MG63 (cell line): ENCODE data around the gene PTPRR. TPM values are rescaled to one million over a fixed set of nuclear protein-coding genes. Genes with fewer than 3 reads are reported as not detected.

Source experiments
- DNase-seq: peaks from one replicate; pipeline ENCODE4 v3.0.0-alpha.2; 2020
- H3K27me3 ChIP-seq: fragments of 250-450 bp; sonication (Bioruptor Pico); 2 replicates; pipeline ENCODE4 v1.5.1; 2020; ENCODE audit warnings: mild to moderate bottlenecking, moderate library complexity
- H3K36me3 ChIP-seq: fragments of 250-450 bp; sonication (Bioruptor Pico); 2 replicates; pipeline ENCODE4 v1.5.1; 2020; ENCODE audit warnings: mild to moderate bottlenecking, moderate library complexity
- H3K4me3 ChIP-seq: fragments of 250-450 bp; sonication (Bioruptor Pico); 2 replicates; pipeline ENCODE4 v1.5.1; 2020; ENCODE audit warnings: mild to moderate bottlenecking, moderate library complexity
- H3K9me3 ChIP-seq: fragments of 250-450 bp; sonication (Bioruptor Pico); 2 replicates; pipeline ENCODE4 v1.5.1; 2020; ENCODE audit warnings: mild to moderate bottlenecking, moderate library complexity
- total RNA-seq: library from RNA; depleted of rRNA; stranded (reverse); fragments of >200 nt; shearing (Covaris generic); gene quantifications from 2 replicates; pipeline ENCODE4 v1.2.3, GENCODE V29; 2014; ENCODE audit warnings: low replicate concordance; rRNA removed

PTPRR gene
- 0.44 TPM in 1 of 2 replicates, not detected in the other for total RNA-seq

- Histone ChIP-seq H3K9me3 (no peaks in the 10 kb centered on the region), H3K4me3 (no peak within 1 kb of the TSS), H3K27me3 (peaks cover 10% of the 10 kb centered on the region), H3K36me3 (no peaks in the 10 kb centered on the region)
- no peak for DNase-seq
Measured at GRCh38 chr12:70920251-70920851, at the start of gene PTPRR. PTPRR (minus strand) TSS chr12:70920738; CDS start chr12:70920390, 348 bp downstream.

DNA sequence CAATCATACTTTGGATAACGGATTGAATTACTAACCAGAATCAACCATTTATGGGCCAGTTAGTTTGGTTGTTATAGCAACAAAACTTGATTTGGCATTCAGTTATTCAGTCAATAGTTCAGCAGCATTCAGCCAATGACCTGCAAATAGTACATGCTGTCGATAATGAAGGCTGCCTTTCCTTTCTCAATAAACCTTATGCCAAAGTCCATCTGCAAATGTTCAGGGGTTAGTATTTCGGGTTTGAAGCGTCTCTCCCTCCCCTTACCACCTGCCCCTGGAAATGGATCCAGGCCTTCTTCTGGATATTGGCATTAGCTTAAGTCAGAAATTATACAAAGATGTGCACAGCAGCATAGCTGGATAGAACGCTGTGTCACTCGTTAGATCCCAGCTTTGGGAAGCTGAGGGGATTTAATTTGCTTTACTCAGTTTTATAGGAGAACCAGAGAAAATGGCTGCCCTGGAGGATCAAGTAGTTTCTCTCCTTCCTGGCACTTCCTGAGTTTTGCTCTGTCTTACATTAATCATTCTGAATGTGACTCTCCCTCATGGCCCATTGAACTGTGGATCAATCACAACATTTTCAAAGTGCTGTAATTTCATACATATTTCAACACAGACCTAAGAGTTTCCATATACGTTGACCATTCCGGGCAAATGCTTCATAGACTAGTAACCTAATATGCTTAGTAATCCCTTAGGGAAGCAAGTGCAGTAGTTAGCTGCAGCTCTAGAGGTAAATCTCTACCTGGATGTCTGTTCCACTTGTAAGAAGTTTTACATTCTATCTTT lies 46.7 kb upstream of the PTPRR start:
- Histone ChIP-seq H3K9me3 (no peaks in the 10 kb centered on the region), H3K27me3 (no peaks in the 10 kb centered on the region), H3K4me3 (no peak overlapping the region), H3K36me3 (no peaks in the 10 kb centered on the region)
- no peak for DNase-seq

DNA sequence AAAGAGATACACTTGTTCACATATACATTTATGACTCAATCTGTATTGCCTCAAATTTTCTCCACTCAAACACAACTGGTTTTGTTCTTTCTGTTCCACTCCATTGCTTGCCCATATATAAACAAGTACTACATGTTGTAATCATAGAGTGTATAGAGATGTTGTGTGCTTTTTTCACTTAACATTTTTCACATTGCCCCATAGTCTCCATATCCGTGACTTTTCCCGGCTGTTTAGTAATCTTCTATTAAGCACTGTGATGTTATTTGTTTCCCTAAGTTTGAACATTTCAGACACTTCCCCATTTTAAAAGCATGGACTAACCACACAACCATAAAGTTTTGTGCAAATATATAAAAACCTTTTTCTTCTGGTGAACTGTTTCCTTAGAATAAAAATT lies 45.5 kb upstream of the PTPRR start:
- H3K36me3 ChIP-seq: no peaks in the 10 kb centered on the region
- H3K4me3 ChIP-seq: no peak overlapping the region
- H3K27me3 ChIP-seq: no peaks in the 10 kb centered on the region
- no peak for DNase-seq
- no peaks in the 10 kb centered on the region for H3K9me3 ChIP-seq

GRCh38 chr12:70964867-70965510 lies 44.5 kb upstream of the PTPRR start:
- no peak overlapping the region for H3K4me3 ChIP-seq
- H3K9me3 ChIP-seq: no peaks in the 10 kb centered on the region
- no peak for DNase-seq
- no peaks in the 10 kb centered on the region for H3K27me3 ChIP-seq
- H3K36me3 ChIP-seq: no peaks in the 10 kb centered on the region

DNA sequence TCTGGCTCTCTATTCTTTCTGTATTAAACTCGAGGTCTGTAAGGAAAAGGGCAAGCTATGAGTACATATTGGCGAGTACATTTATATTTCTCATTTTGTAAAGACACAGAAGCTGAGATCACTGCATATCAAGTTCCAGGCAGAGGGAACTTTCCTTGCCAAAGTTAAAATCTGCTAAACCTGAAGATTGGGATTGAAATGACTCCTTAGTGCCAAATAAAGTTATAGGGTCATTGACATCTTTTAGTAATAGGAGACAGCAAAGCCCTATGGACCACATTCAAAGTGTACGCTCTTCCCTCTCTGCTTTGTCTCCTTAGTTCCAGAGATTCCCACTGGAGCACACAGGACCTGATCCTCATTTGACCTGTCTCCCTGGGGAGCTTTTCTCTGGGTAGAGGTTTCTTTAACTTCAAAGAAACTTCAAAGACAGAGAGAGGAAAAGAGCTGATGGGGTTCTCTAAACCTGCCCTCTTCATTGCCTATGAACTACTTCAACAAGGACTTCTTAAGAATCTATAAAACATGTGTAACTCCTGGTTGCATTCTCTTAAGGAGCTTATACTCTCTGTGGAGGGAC lies 42.6 kb upstream of the PTPRR start:
- no peak for DNase-seq

GRCh38 chr12:70962226-70962794 lies 41.8 kb upstream of the PTPRR start:
- Histone ChIP-seq H3K36me3 (no peaks in the 10 kb centered on the region), H3K4me3 (no peak overlapping the region), H3K9me3 (no peaks in the 10 kb centered on the region), H3K27me3 (no peaks in the 10 kb centered on the region)
- DNase-seq: no peak

More for the DNA sequence above, 42.6 kb upstream of the PTPRR start:
- H3K36me3 ChIP-seq: no peaks in the 10 kb centered on the region
- H3K4me3 ChIP-seq: no peak overlapping the region
- no peaks in the 10 kb centered on the region for H3K27me3 ChIP-seq
- H3K9me3 ChIP-seq: no peaks in the 10 kb centered on the region

- no peaks in the 10 kb centered on the region for H3K27me3 ChIP-seq
- H3K9me3 ChIP-seq: no peaks in the 10 kb centered on the region
- no peak overlapping the region for H3K4me3 ChIP-seq
- no peaks in the 10 kb centered on the region for H3K36me3 ChIP-seq
- no peak for DNase-seq
Measured at GRCh38 chr12:70960484-70960883, 39.9 kb upstream of the PTPRR start.

- H3K4me3 ChIP-seq: no peak overlapping the region
- H3K27me3 ChIP-seq: no peaks in the 10 kb centered on the region
- H3K9me3 ChIP-seq: no peaks in the 10 kb centered on the region
- DNase-seq: no peak
- no peaks in the 10 kb centered on the region for H3K36me3 ChIP-seq
Measured at GRCh38 chr12:70955415-70955814, 34.9 kb upstream of the PTPRR start.

- DNase-seq: no peak
- Histone ChIP-seq H3K27me3 (no peaks in the 10 kb centered on the region), H3K4me3 (no peak overlapping the region), H3K36me3 (no peaks in the 10 kb centered on the region), H3K9me3 (no peaks in the 10 kb centered on the region)
Measured at GRCh38 chr12:70950451-70950850, 29.9 kb upstream of the PTPRR start.

DNA sequence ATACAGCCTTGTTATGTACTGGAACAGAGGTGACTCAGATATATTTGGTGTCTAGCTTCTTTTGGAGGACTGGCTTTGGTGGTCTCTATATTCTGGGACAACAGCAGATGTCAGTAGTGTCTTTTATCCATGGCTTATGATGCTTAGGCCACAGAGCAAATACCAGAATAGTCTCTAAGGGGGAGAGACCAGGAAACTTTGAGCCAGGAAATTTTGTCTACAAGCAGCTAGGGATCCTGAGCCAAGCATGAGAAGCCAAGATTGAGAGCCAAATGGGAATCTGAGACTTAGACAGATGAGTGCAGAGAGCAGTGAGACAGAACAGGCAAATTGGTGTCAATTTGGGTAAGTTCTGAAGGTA lies 28.4 kb upstream of the PTPRR start:
- Histone ChIP-seq H3K36me3 (no peaks in the 10 kb centered on the region), H3K4me3 (no peak overlapping the region)
- peak; percentile 48 for DNase-seq

DNA sequence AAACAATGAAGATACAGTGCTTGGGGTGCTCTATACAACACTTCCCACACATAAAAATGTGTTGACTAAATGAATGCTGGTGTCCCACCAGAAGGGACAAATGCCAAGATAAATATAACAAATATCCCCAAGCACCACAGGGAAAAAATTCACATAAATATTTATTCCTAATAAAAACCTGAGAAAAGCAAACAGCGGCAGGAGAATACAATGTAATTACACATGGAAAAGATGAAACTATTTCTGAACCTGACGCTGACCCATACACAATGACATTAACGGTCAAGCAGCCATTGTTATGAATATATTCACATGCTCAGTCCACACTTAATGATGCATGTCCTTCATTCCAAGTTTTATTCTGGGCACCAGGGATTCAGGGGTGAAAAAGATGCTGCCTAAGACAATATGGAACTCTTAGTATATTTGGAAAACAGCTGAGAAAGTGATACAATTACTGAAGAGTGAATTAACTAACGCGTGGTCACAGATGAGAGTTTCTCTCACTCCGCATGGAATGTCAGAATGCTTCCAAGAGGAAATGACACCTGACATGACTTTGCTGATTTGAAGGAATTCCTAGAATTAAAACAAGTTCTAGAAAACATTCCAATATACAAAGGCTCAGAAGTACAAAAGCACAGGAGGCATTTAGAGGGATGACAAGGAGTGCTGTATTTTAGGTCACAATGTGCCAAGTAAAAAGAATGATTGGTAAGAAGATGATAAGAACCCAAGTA lies 27.9 kb upstream of the PTPRR start:
- Histone ChIP-seq H3K9me3 (no peaks in the 10 kb centered on the region), H3K4me3 (no peak overlapping the region), H3K36me3 (no peaks in the 10 kb centered on the region), H3K27me3 (no peaks in the 10 kb centered on the region)
- DNase-seq: no peak

More for the DNA sequence above, 28.4 kb upstream of the PTPRR start:
- no peaks in the 10 kb centered on the region for H3K9me3 ChIP-seq
- no peaks in the 10 kb centered on the region for H3K27me3 ChIP-seq

DNA sequence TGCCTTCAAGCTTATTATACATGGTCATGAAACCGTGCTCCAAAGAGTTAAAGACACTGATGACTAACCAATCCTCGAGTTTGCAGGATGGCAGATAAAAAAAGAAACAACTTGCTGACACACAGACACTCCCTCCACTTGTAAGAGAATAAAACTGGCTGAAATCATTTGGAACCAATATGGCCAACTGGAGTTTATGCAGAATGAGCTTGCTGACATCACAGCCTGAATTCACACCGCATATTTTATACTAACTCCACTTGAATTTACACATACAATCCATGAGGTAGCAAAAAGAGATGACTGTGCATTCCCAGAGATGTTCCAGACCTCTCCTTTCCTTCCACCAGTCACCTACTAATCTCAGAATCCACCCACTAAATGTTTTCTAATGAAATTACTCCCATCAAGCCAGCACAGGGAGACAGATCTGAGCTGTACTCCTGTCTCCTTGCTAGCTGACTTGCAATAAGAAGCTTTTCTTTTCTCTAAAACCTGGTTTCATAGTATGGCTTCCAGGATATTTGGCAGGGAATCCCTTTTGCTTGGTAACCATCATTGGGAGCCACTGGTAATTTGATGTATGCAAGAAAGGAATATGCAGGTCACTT lies 15.8 kb upstream of the PTPRR start:
- Histone ChIP-seq H3K27me3 (peaks cover 5% of the 10 kb centered on the region; the same call in 1 of the 2 replicates), H3K9me3 (no peaks in the 10 kb centered on the region), H3K4me3 (no peak overlapping the region), H3K36me3 (no peaks in the 10 kb centered on the region)
- DNase-seq: no peak

DNA sequence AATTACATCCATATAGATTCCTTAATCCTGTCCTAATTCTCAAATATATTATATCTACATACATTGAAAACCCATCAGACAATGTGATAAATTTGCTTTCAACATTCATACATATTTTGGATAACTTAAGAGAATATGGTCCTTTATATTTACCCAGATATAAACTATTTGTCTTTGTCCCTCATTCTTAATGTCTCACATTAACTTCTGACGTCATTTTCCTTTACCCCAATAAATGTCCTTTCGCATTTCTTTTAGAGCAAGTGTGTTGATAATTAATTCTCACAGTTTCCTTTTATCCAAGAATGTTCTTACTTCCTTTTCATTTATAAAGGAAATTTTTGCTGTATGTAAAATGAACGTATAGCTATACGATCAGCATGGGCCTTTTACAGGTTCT lies 12.6 kb upstream of the PTPRR start:
- no peak for DNase-seq
- no peaks in the 10 kb centered on the region for H3K36me3 ChIP-seq
- no peaks in the 10 kb centered on the region; the same call in 1 of the 2 replicates for H3K27me3 ChIP-seq
- H3K4me3 ChIP-seq: no peak overlapping the region
- H3K9me3 ChIP-seq: no peaks in the 10 kb centered on the region

DNA sequence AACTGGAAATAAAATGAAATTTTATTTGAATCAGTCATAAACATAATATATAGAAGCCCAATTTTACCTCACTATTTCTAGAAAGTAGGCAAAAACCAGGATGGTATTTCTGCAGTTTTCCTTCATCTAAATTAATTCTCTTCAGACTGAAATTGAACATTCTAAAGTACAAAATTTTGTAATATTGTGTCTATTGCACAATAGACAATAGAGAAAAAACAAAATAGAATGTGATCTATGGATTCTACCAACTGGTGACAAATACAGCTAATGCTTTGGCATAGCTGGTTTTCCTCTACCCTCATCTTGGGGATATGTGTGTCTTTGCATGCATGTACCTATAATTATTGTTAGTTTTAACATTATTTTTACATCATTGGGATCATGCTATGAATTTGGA lies 8.5 kb upstream of the PTPRR start:
- no peak for DNase-seq

DNA sequence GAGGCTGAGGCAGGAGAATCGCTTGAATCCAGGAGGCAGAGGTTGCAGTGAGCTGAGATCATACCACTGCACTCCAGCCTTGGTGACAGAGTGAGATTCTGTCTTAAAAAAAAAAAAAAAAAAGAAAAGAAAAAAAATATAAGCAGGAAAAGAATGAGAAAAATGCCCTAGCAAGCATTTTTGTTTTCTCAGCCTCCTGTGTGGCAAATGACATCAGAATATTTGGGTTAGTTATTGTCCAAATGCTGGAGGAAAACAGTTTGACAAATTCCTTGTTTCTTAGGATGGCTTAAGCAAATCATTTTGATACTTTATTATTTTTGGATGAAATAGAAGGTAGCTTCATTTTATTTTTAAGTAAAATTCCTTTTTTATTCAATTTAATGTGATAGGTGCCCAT lies 7.5 kb upstream of the PTPRR start:
- H3K4me3 ChIP-seq: no peak overlapping the region
- H3K9me3 ChIP-seq: no peaks in the 10 kb centered on the region
- no peaks in the 10 kb centered on the region for H3K36me3 ChIP-seq
- DNase-seq: no peak
- H3K27me3 ChIP-seq: no peaks in the 10 kb centered on the region

More for the DNA sequence above, 8.5 kb upstream of the PTPRR start:
- H3K36me3 ChIP-seq: no peaks in the 10 kb centered on the region
- no peaks in the 10 kb centered on the region for H3K27me3 ChIP-seq
- H3K9me3 ChIP-seq: no peaks in the 10 kb centered on the region
- no peak overlapping the region for H3K4me3 ChIP-seq

GRCh38 chr12:70927356-70927755 lies 6.8 kb upstream of the PTPRR start:
- DNase-seq: no peak
- Histone ChIP-seq H3K27me3 (no peaks in the 10 kb centered on the region), H3K9me3 (no peaks in the 10 kb centered on the region), H3K36me3 (no peaks in the 10 kb centered on the region), H3K4me3 (no peak overlapping the region)
